Measurements from ENCODE around the gene GBF1.

DNA sequence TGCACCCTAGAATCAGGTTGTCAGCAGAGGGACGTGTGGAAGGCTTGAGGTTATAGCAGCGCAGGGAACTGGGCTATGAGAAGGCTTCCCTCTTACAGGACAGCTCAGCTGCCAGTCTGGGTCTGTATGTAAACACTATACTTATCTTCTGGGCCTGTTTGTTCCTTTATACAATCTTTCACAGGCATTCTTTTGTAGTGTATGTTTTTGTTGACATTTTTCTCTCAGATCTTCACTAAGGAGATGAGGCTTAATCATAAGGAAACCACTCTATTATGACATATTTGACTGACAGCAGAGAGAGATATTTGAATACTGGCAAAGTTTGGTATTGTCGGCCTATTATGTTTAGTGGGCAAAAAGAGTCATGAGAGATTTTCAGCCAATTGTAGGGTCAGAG, 929 bp downstream of the GBF1 start:
- TF ChIP-seq, protein P1, sequence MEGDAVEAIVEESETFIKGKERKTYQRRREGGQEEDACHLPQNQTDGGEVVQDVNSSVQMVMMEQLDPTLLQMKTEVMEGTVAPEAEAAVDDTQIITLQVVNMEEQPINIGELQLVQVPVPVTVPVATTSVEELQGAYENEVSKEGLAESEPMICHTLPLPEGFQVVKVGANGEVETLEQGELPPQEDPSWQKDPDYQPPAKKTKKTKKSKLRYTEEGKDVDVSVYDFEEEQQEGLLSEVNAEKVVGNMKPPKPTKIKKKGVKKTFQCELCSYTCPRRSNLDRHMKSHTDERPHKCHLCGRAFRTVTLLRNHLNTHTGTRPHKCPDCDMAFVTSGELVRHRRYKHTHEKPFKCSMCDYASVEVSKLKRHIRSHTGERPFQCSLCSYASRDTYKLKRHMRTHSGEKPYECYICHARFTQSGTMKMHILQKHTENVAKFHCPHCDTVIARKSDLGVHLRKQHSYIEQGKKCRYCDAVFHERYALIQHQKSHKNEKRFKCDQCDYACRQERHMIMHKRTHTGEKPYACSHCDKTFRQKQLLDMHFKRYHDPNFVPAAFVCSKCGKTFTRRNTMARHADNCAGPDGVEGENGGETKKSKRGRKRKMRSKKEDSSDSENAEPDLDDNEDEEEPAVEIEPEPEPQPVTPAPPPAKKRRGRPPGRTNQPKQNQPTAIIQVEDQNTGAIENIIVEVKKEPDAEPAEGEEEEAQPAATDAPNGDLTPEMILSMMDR (IDR thresholded peaks at IDR 0.05): no peak
- no peak for TF ChIP-seq POLR2AphosphoS5 (IDR thresholded peaks at IDR 0.05)
